Stimulated activated CD4-positive, alpha-beta T cell treated with anti-CD3 and anti-CD28 coated beads, TNF-alpha, amount 100 ng/mL, for 4 hours (primary cell): ENCODE data around the gene PSMA4.
"Not testable (repeated sequence)": the region's sequence is repeated elsewhere in the genome, so short reads cannot be mapped to it uniquely, and the experiment has no call there.

ENCODE experiments used
- DNase-seq, 3 experiments: peaks; one replicate each; pipeline ENCODE4 v3.0.0-alpha.2; 2020; ENCODE audit warnings: low read depth in 3 of 3

Gene PSMA4

DNA sequence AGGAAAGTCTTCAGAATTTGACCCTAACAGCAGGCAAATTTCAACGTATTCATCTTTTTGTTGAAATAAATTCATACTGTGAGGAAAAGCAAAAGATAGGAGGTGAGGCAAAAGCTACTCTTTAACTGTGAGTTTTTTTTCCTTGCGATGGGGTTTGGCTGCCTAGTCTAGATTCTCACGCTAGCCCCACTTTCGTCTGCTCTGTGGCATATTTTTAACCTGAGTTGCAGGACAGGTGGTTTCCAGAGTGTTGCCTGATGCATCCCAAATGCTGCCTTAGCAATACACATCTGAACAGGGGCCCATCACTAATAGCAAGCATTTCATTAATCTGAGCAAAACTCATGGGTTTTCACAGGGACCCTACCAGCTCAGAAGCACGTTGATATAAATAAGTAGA is 11.7 kb downstream of the PSMA4 start:
- no peak for DNase-seq

DNA sequence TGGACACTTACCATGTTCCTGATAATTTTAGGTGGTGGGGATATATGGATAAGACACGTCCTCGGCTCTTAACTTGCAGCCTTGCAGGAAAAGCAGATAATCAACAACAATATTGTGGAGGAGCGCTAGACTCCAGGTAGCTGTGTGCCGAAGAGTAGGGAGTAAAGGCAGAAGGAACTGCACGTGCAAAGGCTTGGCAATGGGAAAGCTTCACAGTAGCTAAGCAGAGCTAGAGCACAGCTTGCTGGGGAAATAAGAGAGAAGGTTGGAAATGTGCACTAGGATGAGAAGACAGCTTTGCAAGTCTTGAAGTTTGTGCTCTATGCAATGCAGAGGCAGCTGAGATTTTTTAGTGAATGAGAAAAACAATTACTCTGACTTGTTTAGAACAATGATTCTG is 12.4 kb downstream of the PSMA4 start:
- DNase-seq: no peak

DNA sequence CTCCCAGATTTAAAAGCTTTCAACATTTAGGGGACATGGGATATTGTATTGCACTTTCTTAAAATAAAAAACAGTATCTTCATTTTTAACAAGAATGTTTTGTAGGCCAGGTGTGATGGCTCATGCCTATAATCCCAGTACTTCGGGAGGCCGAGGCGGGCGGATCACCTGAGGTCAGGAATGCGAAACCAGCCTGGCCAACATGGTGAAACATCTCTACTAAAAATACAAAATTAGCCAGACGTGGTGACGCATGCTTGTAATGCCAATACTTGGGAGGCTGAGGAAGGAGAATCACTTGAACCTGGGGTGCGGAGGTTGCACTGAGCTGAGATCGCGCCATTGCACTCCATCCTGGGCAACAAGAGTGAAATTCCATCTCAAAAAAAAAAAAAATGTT is 20.0 kb downstream of the PSMA4 start:
- not testable (repeated sequence) for DNase-seq

DNA sequence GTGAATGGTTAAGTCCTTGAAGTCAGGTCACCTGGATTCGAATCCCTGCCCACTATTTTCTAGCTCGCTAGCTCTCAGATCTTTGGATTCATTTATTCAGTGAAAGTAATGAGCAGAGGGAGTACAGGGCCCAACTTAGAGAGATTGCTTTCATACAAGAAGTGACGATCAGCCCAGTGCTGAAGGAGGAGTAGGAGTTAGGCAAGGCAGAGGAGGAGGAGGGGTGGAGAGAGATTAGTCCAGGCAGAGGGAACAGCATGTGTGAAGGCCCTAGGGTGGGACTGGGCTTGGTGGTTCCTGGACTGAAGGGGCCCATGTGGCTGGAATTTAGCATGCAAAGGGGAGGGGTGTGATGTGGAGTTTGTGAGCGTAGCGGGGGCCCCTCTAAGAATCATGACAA is 21.2 kb downstream of the PSMA4 start:
- no peak for DNase-seq

DNA sequence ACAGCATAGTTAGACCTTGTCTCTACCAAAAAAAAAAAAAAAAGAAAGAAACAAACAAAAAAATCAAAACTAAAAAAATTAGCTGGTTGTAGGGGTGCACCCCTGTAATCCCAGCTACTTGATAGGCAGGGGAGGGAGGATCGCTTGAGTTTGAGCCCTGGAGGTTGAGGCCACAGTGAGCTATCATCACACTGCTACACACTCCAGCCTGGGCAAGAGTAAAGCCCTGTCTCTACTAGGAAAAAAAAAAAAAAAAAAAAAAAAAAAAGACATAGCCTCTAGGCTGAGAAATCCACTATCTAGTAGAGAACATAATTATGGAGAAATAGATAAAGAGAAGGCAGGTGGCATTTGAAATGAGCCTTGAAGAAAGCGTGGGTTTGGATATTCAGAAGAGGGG is 22.8 kb downstream of the PSMA4 start:
- DNase-seq: no peak

DNA sequence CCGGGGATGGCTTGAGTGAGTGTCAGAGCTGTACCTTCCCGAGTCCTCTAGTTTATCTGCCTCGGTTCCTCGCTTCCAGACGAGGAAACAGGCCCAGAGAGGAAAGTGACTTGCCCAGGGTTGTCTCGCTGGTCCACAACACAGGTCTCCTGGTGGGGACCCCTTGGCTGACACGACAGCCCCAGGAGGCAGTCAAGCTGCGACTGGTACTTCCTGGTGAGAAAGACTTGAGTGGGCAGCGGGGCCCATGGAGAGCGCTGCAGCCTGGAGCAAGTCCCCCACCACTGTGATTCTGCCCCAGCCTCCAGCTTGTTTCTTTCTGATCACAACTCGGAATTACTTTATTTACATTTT is 24.5 kb downstream of the PSMA4 start:
- DNase-seq: no peak

DNA sequence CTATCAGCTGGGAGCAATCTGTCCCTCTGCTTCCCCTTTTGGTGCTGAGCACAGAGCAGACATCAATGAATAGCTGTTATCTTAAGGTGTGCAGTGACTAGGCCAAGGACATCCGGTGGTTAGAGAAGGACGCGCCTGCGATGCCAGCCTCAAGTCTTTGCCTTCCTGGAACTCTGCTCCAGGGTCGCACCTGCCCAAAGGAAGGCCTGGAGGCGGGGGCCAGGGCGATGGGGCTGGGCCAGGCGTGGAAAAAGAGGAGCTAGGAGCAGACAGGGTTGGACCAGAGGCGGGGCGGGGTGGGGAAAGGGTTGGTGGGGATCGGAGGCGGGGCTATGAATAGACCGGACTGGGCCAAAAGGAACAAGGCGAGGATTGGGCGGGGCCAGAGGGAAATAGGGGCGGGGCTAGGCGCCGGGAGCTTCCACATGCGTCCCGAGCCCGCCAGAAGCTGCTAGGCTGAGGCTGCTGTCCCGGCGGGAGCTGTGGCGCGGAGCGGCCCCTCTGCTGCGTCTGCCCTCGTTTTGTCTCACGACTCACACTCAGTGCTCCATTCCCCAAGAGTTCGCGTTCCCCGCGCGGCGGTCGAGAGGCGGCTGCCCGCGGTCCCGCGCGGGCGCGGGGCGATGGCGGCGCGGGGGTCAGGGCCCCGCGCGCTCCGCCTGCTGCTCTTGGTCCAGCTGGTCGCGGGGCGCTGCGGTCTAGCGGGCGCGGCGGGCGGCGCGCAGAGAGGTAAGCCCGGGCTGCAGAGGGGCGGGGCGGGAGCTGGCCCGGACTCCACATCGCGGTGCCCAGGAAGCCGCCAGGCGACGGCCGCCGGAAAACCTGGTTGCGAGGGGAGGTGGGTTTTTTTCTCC is 25.1 kb downstream of the PSMA4 start, which contains the start of gene CHRNA5:
Gene CHRNA5 (plus strand): TSS at position 424 of the 854 bp plus-strand sequence. CDS start 200 bp downstream, at position 624.
- peak; percentile 49 to 66 (median 65) for DNase-seq

DNA sequence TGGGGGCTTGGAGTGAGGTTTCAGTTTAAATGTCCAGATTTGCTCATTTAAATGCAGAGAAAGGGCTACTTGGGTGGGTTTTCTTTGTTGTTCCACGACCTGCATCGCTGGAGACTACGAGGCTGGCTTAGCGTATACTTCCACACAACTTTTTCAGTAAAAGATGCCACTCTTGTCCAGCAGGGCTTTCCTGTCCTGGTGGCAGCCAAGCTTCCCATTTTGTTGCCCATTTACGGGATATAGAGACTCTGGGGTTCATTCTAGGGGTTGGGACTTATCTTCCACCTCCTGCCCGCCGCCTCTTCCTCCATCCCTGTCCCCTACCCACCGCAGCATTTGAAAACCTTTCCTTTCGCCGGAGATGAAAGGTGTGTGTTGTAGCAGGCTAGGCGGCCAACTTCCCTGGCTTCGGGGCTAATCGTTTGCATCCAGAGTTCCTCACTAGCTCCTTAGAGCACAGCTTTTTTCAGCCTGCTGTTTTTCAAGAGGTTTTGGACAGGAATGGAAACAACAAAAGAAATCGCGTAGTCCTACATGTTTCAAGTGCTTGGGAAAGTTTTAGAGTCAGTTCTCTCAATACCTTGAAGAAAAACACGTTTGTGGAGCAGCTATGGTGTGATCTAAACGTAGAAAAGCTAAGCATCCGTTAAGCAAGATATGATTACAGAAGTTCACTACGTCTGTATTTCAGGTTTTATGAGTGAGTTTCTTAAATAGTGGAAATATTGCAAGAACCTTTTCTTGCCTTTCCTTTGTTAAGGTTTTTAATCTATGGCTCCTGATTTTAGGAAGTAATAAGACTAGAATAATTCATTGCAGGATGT is 25.9 kb downstream of the PSMA4 start:
- no peak for DNase-seq

DNA sequence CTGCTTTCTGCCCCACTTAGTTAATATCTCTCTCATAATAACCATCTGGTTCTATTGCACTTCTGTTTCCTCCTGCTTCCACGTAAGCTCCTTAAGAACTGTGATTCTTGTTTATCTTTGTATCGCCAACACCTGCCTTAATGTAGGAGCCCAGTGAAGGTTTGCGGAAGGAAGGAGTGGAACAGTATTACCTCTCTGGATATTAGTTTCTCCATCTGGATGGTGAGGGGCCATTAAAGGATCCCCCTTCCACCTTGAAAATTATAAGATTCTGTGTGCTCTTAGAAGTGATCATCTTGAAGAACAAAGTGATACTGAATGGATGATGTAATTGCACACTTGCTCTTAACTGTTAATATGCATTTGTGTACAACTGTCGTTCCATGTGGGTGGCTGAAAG is 27.3 kb downstream of the PSMA4 start:
- no peak for DNase-seq

DNA sequence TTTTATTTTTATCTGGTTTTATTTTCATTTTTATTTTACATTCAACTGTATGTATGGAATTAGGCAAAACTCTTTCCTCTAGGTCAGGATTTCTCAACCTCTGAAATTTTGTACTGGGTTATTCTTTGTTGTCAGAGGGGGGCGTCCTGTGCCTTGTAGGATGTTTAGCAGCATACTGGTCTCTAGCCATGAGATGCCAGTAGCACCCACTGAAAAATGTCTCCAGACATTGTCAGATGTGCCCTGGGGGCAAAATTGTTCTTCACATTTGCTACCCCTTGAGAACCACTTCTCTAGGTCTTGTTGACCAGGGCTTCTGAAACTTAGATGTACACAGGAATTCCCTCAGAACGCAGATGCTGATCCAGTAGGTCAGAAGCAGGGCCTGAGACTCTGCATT is 30.5 kb downstream of the PSMA4 start:
- no peak for DNase-seq

DNA sequence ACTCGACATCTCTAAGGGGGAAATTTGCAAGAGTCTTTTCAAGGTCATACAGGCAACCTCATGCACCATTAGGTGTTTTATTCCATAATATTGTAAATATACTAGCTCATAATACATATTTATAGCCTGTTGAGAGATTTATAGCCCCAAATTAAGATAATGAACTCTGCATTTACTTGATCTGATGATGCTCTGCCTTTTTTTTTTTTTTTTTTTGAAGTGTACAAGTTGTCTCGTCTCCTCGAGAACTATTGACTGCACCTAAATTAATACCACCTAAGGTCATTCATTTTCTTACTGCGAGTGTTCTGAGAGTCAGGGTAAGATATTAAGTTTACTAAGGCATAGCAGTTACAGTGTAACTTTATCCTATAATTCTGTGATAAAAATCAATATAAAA is 31.1 kb downstream of the PSMA4 start:
- no peak for DNase-seq

DNA sequence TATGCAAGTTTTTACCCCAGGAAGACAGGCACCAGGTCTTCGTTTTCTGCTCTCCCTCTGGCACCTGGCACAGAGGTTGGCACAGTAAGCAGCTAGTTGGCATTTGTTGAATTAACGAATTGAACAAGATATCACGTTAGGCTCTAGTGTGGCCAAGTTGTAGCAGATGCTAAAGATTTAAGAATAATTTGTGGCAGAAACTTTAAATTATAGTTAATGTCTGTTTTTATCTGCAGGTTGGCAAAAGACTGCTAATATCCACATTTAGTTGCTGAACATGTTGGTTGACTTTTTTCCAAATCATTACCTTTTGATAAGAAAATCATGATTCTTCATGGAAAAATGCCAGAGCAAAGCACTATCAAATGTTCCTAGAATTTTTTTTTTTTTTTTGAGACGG is 33.2 kb downstream of the PSMA4 start:
- DNase-seq: no peak

DNA sequence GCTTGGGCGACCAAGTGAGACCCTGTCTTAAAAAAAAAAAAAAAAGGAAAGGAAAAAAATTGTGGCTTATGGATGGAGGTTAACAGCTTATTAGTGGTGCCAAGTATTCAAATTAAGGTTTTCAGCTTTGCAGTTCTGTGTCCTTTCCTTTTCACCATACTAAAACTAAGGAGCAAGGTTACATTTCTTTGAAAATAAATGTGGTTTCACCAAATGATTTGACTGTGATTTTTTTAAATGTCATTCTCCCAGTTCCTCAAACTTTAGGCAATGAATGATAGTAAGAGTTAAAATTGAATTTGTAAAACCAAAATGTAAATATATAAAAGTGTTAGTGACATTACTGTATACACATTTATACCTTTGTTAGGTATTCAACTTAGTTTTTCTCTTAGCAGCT is 34.7 kb downstream of the PSMA4 start:
- no peak for DNase-seq

DNA sequence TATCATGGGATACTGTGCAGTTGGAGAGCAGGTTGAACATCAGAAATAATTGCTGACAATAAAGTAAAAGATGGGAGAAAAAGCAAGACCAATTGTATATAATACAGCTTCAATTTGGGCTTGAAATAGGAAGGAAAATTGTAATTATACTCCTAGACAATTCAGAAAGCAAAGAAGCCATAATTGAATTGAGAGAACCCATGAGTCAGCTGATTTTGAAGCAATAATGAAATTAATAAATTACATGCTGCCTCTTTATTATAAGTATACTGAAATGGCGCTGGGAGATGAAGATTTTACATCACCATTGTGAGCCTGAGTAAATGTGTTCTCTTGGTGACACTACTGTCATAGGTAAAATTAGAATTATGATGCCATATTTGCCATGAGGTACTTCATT is 57.3 kb downstream of the PSMA4 start:
- no peak for DNase-seq

DNA sequence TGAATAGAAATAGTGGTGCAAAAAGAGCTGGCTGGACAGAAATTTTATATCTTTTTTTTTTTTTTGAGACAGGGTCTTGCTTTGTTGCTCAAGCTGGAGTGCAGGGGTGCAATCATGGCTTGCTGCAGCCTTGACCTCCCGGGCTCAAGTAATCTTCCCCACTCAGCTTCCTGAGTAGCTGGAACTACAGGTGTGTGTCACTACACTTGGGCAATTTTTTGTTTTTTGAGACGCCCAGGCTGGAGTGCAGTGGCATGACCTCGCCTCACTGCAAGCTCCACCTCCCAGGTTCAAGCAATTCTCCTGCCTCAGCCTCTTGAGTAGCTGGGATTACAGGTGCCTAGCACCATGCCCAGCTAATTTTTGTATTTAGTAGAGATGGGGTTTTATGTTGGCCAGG is 58.1 kb downstream of the PSMA4 start:
- no peak for DNase-seq

DNA sequence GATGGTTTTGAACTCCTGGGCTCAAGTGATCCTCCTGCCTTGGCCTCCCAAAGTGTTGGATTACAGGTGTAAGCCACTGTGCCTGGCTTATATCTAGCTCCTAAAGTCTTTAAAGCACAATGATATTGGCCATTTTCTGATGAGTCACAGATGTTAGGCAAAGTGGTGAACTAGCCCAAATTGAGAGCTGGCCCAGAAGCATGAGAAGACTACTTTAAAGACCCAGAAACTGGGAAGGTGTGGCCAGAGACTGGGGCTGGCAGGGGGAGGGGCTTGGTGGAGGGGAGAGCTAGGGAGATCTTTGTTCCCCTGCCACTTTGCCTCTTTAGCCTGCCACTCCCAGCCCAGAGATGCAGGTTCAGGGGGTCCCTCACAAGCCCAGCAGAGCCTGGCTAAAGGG is 58.9 kb downstream of the PSMA4 start:
- no peak for DNase-seq
